Activated CD8-positive, alpha-beta memory T cell treated with anti-CD3 and anti-CD28 coated beads, Interleukin-2, amount 50 U/mL, for 1 hour (primary cell): ENCODE data around the gene TMEM185B.
"Not testable (repeated sequence)": the region's sequence is repeated elsewhere in the genome, so short reads cannot be mapped to it uniquely, and the experiment has no call there.

Experiments used
- DNase-seq: peaks from one replicate; pipeline ENCODE4 v3.0.0-alpha.2; 2020; ENCODE audit errors: extremely low read depth

TMEM185B gene

DNA sequence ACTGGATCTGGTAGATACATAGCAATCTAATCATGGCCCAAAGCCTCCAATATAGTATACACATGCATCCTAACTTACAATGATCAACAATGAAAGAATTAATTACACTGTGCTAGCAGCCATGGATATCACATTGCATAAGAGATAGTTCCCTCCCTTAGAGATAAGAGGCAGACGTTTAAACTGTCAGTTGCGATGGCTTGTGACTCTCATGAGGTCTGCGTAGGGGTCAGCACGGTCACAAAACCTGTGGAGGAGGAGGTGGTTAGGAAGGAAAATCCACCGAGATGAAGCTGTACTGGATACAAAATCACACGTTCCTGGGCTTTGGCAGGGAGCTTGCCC, 28.7 kb upstream of the TMEM185B start:
- no peak for DNase-seq

DNA sequence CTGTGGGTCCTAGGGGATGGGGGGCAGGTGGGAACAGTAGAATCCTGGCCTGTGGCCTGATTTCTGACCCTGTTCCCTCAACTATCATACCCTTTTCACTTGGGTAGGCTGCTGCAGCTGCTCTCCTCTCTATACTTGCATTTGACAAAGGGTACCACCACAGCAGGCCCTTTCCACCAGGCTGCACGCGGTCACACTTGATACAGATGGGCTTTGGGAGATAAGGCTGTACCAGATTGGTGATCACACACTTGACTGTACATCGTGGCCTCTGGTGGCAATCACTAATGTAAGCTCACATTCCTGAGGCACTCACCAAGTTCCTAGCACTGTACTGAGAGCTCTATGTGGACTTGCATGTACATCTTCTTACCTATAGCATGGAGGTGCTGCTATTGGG, 27.9 kb upstream of the TMEM185B start:
- DNase-seq: no peak

DNA sequence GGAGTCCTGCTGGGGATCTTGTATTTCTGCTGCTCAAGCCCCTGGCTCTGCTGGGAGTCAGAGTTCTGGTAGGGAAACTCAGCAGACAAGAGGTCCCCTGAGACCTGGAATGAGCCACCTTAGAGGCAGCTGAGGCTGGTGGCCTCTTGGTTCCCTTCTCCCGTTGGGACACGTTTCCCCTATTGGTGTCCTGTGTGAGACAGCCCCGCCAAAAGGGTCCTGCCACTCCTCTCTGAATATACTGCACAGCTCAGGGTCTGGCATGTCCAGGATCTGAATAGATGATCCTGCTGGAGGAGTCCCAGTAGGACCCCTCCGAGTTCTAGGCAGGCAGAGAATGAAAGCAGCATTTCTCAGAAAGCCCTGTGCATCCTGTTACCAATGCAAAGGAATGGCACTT, 27.4 kb upstream of the TMEM185B start:
- no peak for DNase-seq

DNA sequence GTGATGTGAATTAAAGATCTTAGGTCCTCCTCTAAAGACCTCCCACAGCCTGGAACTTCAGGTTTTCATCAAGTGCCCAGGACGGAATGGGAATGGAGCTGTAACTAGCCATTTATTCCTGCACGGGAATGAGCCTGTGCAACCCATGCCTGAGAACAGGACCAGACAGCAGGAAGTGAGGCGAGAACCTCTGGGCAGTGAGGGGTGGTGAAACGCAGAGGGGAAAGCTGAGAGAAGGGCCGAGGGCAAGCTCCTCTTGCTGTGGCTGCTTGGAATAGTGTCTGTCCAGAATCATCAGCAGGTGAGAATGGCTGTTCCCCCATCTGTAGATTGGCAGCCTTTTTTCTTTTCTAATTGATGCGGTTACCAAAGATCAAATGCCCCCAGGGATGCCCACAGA, 24.7 kb upstream of the TMEM185B start:
- no peak for DNase-seq

DNA sequence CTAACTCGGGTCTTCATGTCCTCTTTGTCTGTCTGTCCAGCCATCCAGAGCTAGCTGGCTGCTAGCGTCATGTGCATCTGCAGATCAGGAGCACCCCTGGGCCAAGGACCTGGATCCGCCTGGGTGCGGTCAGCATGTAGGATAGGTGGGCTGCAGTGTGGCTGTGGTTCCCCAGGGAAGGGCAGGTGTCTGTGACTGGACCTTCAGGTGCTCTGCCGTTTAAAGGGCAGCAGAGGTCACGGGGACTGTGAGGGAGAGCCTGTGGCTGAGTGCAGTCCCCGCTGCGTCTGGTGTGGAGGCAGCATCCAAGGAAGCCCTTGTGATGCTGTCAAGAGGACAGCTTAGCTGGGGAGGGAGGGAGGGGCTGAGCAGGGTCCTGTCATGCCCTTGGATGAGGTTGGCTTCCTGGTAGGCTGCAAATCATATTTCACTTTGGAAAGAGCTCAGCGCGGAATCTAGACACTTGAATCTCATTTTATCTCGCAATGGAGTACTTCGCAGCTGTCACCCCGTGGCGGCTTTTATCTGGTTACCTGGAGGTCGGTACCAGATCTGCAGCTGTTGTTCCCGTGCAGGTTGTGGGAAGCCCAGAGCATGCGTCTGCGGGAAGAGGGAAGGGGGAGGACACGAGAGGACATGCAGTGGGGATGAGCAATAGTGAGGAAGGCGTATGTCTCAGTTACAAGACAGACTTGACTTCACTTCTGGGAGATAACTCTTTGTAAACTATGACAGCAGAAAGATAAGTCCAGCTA, 23.5 kb upstream of the TMEM185B start:
- DNase-seq: no peak

DNA sequence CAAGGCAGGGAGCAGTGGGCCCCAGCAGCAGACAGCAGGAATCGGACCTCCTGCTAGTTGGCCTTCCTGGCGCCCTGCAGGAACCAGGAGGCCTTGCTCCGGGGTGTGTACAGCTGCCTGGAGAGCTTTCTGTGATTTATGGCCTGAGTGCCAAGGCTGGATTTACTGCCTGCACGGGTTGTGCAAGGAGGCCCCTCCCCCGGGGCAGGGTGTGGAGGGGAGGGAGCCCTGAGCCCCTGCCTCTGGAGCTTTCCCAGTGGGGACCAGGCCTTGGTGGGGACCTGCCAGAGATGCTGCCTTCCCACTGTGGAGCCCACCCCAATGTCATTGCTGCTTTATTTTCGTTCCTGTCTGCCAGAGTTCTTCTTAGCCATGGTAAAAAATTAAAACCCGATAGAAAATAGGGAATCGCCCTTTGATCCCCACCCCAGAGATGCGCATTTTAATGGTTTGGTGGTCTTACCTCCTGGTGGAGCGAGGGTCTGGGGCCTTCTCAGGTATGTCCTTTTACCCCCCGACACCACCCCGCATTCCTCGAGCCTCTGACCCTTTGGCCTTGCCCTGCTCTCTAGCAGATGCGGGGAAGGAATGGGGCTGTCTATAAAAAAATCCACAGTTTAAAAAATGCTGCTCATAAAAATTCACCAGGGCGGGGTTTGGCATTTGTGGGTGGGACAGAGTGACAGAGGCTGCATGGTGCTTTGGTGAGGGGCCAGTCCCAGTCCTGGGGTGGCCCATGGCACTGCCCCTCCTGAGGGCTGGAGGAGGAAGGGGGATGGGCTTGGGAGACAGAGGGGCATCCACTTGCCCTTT, 22.5 kb upstream of the TMEM185B start:
- DNase-seq: no peak

DNA sequence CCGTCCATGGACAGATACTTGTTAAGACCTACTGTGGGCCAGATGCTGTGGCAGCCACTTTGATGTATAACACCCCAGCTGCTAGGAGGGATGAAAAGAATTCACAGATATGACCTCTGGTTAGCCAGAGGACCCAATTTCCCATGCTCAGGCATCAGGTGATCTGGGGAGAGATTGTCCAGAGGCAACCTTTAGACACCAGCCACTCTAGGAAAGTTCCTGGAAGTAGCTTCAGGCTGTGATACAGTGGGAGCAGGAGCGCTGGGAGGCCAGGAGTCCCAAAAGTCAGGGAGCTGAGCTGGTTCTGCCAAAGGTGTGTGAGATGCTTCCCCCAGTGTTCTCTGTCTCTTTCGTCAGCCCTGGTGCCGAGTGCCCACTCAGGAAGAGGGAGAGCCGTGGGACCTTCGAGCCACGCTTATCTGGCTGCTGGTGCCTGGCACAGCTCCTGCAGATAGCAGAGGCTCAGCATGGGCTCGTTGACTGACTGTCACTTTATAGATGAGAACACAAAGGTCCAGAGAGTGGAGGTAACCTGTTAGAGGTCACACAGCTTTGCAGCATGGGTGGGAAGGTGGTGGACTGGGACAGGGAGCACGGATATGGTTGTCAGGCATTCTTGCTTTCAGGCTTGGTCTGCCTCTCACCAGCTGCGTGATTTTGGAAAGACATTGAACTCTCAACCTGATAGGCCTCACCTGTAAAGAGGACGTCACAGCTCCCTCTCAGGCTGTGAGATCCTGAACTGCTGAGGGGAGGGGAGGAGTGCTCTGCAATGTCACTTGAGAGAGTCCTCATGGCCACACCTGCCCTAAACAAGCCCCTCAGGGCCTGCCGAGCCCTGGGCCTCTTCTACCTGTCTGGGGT, 21.7 kb upstream of the TMEM185B start:
- DNase-seq: no peak

DNA sequence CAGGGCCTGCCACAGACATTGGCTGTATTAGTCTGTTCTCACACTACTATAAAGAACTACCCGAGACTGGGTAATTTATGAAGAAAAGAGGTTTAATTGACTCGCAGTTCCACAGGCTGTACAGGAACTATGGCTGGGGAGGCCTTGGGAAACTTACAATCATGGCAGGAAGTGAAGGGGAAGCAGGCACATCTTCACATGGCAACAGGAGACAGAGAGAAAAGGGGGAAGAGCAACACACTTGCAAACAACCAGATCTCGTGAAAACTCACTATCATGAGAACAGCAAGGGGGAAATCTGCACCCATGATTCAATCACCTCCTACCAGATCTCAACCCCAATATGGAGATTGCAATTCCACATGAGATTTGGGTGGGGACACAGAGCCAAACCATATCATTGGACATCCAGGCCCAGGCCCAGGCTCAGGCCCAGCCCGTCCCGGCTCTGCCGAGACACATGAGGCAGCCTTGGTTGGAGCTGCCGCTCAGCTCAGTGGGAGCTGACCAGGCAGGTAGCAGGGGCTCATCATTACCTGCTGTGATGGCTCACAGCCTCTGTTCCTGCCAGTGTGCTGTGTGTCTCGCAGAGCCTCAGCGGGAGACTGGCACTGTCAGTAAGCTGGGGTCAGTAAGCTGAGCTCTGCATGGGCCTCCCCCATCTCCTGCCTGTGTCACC, 20.8 kb upstream of the TMEM185B start:
- no peak for DNase-seq

DNA sequence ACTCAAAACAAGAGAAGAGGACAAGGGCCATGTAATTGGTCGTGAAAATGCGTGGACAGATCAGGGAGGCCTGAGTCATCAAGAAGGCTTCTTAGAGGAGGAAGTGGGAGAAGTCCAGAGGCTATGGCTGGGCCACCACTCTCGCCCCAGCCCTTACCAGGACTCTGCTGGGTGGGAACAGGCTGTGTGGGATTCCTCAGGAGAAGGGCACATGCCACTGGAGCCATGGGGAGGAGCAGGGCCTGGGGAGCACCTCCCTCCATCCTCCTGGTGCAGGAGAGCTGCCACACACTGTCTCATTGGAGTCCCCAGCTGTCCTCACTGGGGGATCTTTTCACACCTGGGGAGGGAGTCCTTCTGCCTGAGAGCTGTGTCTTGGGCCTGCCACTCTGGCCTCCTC, 20.0 kb upstream of the TMEM185B start:
- no peak for DNase-seq

DNA sequence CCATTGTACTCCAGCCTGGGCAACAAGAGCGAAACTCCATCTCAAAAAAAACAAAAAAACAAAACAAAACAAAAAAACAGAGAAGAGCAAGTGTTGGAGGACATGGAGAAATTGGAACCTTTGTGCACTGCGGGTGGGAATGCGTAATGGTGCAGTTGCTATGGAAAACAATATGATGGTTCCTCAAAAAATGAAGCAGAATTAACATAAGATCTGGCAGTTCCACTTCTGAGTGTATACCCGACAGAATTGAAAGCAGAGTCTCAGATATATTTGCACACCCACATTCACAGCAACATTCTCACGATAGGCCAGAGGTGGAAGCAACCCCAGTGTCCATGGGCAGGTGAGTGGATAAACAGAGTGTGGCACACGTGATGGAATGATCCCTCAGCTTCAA, 18.5 kb upstream of the TMEM185B start:
- DNase-seq: no peak

DNA sequence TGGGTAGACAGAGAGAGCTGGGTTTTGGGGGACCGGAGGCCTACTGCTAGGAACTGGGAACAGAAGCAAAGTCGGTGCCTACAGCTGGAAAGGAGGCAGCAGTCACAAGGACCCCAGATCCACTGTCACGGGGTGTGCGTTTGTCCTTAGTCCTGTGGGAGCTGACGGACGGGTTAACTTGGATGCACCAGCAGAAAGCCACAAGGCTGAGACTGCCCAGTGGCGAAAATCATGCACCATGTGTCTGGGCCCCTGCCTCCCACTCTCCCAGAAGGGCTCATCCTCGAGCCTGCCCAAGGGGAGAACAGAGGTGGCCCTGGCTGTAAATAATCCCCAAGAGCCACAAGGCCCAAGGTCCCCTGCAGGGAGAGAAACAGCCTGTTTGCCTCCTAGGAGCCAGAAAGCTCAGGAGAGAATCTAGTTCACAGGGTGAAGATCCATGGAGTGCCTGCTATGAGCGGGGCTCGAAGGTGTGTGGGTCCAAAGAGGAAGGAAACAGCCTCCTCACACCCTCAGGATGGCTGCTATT, 17.8 kb upstream of the TMEM185B start:
- DNase-seq: no peak

DNA sequence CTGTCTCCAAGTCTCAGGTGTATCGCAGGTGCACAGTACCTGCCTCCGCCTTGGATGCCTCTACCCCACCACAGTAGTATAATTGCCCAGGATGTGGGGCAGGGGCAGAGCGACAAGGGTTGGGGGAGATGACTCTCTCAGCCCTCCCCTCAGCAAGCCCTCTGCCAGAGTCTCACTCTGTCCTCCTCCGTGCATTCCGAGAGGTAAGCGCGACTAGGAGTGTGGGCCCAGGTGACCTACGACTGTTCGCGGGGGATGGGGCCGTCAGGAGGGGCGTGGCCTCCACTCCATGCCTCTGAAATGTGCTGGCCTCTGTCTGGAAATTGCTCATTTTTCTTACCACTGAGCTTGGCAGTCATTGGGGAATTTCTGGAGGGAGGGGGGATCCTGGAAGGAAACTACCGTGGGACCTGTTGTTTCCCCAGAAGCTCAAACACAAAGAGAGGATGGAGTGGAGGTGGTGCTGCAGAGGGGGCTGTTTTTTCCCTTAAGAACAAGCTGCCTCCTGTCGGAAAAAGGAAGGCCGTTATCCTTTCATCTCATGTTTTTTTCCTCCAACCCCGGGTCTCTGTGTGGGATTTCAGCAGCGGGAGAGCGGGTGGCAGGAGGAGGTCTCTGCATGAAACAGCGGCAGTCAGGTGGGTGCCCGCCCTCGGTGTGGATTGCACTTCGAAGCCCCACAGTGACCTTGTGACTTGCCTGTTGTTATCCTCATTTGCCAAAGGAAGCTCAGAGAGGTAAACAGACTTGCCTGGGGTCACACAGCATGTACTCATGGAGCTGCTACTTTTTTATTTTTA, 16.5 kb upstream of the TMEM185B start:
- DNase-seq: no peak

DNA sequence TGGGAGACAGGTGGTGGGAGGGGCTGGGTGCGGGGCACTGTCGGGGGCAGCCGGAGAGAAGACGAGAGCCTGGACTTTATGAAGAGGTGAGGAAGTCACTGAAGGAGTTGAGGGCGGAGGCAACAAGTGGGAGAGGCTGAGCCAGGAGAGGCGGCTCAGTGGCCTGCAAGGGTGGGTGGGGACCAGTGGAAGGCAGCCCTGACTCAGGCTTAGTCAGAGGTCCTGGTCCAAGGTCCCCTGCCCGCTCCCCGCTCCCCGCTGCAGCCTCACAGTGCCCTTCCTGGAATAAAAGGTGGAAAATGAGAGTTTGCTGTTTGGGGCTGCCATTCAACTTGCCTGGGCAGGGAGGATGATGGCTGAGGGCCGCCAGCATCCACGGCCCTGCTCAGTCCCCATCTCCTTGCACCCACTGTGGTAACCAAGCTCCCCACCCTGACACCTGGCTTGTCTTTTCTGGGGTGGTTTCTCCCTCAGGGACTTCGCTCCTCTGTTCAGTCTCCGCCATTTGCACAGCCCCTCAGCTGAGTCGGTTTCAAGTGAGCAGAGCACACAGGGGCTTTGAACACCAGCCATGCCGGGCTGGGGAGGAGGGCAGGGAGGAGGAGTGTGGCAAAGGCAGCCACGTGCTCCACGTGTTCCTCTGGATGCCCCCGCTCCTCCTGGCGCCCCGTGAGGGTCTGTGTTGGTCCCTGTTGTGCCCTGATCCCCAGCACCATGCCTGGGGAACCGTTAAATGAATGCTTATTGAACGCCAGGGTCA, 15.7 kb upstream of the TMEM185B start:
- DNase-seq: no peak

DNA sequence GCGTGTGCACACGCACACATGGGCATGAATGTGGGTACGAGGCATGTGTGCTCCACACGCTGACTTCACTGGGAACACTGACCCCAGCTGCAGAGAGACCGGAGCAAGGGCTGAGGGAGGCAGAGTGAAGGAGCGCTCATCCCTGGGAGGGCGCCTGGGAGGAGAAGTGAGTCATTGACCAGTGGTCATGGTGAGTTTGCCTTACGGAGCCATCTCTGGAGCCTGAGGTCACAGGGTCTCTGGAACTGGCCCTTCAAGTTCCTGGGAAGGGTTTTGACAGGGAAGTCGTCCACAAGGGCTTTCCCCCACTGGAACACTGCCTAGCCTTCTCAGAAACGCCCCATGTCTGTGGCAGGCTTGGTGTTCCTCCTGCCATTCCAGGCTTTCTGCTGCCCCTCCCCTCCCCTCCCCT, 14.3 kb upstream of the TMEM185B start:
- no peak for DNase-seq

DNA sequence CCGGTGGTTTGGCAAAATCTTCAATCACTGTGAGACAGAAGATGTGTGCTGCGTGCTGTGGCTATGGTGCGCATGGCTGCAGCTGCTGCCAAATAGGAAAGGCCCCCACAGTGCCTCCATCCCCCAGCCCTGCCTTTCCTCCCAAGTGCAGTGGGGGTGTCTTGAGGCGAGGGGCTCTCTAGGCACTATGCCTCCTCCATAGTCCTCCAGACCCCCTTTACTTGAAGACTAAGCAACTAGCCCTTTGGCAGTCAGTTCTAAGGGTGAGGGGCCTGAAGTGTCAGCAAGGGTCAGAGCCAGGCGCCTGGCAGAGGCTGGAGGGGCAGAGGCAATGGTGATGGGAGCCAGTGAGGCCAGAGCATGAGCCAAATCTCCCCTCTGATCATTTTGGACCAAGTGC, 13.6 kb upstream of the TMEM185B start:
- DNase-seq: no peak

DNA sequence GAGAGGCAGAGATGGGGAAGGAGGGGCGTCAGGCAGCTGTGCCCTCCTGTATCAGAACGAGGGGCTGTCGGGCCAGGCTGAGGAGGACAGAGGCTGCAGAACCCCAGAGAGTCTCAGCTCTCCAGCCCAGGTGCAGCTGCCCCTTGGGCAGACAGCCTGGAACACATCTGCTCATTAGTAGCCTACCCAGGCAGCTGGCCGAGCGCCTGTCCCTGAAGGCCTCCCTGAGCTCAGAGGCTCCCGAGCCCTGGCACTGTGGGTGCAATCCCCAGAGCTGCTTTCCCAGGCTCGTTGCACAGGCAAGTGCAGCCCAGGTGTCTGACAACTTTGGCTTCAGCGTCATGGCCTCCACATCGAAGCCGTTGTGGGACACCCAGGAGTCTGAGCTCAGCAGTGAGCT, 13.1 kb upstream of the TMEM185B start:
- no peak for DNase-seq

DNA sequence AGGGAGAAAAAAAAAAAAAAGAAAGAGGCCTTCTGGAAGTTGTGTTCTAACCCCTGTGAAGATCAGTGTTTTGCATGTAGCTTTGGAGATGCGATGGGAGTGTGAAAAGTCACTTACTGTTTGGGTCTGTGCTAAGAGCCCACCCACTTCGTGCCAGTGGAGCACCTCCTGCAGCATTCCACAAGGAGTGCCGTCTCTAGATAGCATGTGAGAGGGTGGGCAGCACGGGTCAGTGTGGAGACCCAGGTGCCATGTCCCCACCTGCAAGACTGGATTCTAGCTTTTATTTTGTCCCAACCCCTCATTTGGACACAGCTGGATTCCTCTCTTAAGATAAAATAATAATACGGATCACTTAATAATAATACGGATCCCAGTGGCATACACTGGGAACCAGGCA, 12.5 kb upstream of the TMEM185B start:
- DNase-seq: no peak

DNA sequence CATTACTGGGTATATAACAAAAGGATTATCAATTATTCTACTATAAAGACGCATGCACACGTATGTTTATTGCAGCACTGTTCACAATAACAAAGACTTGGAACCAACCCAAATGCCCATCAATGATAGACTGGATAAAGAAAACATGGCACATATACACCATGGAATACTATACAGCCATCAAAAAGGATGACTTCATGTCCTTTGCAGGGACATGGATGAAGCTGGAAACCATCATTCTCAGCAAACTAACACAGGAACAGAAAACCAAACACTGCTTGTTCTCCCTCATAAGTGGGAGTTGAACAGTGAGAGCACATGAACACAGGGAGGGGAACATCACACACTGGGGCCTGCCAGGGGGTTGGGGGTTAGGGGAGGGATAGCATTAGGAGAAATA, 12.0 kb upstream of the TMEM185B start:
- not testable (repeated sequence) for DNase-seq

DNA sequence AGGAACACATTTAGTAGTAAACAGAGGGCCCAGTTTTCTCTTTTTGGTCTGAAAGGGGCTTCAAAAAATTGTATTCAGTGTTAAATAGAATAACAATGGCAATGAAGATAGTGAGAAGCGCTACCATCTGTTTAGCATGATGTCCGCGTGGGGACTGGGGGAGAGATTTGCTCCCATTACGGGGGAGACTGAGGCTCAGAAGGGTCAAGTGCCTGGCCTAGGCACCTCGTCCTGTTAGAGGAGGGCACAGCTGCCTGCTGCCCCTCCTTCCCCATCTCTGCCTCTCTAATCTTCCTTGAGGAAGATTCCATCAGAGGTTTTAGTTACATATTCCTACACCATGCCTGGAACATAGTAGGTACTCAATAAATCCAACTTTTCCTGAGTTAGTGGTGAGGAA, 10.1 kb upstream of the TMEM185B start:
- DNase-seq: no peak

DNA sequence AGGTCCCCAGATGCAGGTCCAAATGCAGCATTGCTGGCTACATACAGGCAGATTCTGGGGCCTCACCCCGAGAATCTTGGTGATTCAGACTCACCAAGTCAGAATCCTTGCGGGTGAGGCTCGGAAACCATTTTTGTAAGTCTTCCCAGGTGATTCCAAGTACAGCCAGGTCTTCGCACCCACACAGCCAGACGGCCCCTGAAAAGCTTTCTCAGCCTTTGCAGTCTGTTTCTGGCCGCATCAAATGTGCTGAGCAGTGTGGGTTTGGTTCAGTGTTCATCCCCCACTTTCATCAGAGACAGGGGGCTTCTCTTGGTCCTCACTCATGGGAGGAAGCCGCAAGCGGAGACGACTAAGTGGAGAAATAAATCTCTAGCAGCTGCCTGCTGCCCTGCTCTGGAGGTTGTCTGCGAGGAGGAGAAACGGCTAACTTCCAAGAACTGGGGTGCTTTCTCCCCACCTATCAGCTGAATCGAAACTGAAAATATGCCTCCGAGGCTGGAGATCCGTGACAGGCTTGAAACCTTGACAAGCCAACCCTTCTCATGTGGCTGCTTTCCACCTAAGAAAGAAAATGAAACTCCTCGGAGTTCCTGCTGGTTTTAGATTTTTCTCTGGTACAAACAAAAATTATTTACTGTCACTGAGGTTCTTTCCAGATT, 8.9 kb upstream of the TMEM185B start:
- no peak for DNase-seq
